Posterior cingulate gyrus (tissue), 11 donors: ENCODE results near the gene MAP3K3.

Source experiments
- DNase-seq, 10 donors: peaks; one replicate each; pipeline versions ENCODE4 v3.0.0 to v3.0.0-alpha.2; 2020 to 2021; ENCODE audit warnings: mixed read lengths in 3 of 10
- intact Hi-C: fragments of 100-400 bp; cut with DNase I; formaldehyde crosslinking; loops from one replicate; pipeline ENCODE4 v1.15.1; 2023

The MAP3K3 gene

GRCh38 chr17:63621684-63622573, at the start of gene MAP3K3:
TSS of gene MAP3K3 (plus strand) at chr17:63622417. CDS start at chr17:63622760, 343 bp downstream.
- intact Hi-C loops, result loop anchor here (5.0 to 10.0 kb wide), 4 partner anchors 70 to 220 kb away; partner anchors contain the start of genes CCDC47, DCAF7, DDX42 and SMARCD2

DNA sequence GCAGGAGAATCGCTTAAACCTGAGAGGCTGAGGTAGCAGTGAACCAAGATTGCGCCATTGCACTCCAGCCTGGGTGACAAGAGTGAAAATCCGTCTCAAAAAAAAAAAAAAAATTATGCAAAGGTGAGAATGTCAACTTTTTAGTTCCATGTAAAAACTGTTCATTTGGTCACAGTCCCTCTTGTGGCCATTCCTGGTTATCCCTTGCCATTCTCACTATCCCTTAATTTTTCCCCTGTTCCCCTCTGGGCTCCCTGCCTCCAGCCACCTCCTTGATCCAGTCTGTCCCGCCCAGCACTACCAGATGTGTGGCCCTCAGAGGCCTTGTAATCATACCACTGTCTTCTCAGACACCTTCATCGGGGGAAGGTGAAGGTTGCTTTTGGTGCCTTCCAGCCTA, 48.6 kb upstream of the MAP3K3 start:
- no peak for DNase-seq
- intact Hi-C loops, result no loop called here

More at GRCh38 chr17:63621684-63622573, at the start of gene MAP3K3:
- peak; percentile 99 to 100 (median 100) for DNase-seq

GRCh38 chr17:63578027-63578768, 44.0 kb upstream of the MAP3K3 start:
- no peak for DNase-seq
- intact Hi-C loops, result no loop called here

DNA sequence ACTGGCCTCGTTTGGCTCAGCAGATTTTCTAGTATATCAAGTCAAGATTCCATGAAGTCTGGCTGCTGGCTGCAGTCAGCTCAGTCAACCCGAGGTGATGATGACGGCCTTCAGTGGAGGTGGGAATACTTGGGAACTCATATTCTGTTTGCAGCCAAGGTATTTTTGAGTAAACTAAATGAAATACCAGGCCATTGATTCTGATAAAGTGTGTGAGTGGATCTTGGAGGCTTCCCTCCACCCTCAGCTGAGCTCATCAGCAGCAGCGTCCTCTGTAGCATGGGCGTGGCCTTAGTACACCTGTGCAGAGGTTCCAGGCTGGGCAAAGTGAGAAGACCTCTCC, 43.5 kb upstream of the MAP3K3 start:
- DNase-seq, result no peak
- intact Hi-C loops, result no loop called here

GRCh38 chr17:63579633-63580032, 42.6 kb upstream of the MAP3K3 start:
- intact Hi-C loops, result no loop called here
- DNase-seq, result no peak

DNA sequence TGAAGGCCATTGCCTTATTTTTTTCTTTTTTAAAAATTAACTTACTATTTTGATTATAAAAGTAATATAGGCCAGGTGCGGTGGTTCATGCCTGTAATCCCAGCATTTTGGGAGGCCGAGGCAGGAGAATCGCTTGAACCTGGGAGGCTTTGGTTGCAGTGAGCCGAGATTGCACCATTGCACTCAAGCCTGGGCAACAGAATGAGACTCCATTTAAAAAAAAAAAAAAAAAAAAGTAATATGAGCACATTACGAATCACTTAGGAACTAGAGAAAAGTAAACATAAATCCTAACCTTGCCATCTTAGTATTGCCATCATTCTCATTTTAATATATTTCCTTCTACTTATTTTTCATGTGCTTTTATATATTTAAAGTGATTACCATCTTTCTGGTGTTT, 34.4 kb upstream of the MAP3K3 start:
- intact Hi-C loops, result no loop called here
- DNase-seq, result no peak

DNA sequence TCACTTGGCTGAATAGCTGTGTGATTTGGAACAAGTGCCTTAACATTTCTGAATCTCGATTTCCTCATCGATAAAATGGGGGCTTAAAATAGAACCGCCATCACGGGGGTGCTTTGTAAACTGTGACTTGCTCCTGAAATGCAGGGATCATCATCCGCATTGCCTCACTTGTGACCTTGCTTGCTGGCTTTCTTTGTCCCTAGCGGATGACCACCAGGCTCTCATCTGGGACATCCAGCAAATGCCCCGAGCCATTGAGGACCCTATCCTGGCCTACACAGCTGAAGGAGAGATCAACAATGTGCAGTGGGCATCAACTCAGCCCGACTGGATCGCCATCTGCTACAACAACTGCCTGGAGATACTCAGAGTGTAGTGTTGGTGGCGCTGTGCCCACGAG, 33.4 kb upstream of the MAP3K3 start:
- no peak for DNase-seq
- intact Hi-C loops, result no loop called here

- intact Hi-C loops, result no loop called here
- no peak for DNase-seq
These were observed 32.6 kb upstream of the MAP3K3 start for GRCh38 chr17:63589646-63590045.

- no peak for DNase-seq
- intact Hi-C loops, result no loop called here
These were observed 29.4 kb upstream of the MAP3K3 start for GRCh38 chr17:63592797-63593196.

DNA sequence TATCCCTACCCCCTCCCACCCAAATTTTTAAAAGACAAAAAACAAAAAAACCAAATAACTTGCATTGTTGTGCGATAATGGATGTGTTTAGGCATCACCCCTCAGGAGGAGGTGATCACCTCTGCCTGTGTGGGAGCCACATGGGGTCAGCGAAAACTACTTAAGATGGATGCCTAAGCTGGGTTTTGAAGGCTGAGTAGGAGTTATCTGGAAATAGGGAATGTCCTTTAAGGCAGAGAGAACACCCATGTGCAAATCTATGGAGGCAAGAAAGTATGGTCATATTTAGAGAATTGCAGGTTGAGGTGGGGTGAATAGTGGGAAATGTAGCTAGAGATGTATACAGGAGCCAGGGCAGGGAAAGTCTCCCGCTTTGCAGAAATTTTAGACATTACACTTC, 27.1 kb upstream of the MAP3K3 start:
- DNase-seq, result no peak
- intact Hi-C loops, result no loop called here

GRCh38 chr17:63596856-63597586, 25.2 kb upstream of the MAP3K3 start:
- intact Hi-C loops, result no loop called here
- no peak for DNase-seq

DNA sequence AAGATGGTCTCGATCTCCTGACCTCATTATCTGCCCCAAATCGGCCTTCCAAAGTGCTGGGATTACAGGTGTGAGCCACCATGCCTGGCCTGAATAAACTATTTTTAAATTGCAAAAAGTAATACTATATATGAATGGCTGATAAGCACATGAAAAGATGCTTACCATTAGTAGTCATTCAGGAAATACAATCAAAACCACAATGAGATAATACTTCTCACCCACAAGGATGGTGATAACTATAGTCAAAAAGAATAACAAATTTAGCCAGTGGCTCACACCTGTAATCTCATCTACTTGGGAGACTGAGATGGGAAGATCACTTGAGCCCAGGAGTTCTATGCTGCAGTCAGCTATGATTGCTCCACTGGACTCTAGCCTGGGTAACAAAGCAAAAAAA, 23.9 kb upstream of the MAP3K3 start:
- intact Hi-C loops, result no loop called here
- no peak for DNase-seq

- intact Hi-C loops, result no loop called here
- DNase-seq, result peak; percentile 72 to 97 (median 84)
These were observed 21.4 kb upstream of the MAP3K3 start, which contains the start of gene TACO1 for GRCh38 chr17:63600569-63601438. TSS of gene TACO1 (plus strand) at chr17:63600895. CDS start at chr17:63601084, 189 bp downstream.

GRCh38 chr17:63601439-63602371, 20.5 kb upstream of the MAP3K3 start:
- DNase-seq, result no peak
- intact Hi-C loops, result no loop called here

GRCh38 chr17:63609816-63610573, 12.2 kb upstream of the MAP3K3 start:
- intact Hi-C loops, result no loop called here
- no peak for DNase-seq

- intact Hi-C loops, result no loop called here
- no peak for DNase-seq
These were observed 11.4 kb upstream of the MAP3K3 start for GRCh38 chr17:63610854-63611253.

DNA sequence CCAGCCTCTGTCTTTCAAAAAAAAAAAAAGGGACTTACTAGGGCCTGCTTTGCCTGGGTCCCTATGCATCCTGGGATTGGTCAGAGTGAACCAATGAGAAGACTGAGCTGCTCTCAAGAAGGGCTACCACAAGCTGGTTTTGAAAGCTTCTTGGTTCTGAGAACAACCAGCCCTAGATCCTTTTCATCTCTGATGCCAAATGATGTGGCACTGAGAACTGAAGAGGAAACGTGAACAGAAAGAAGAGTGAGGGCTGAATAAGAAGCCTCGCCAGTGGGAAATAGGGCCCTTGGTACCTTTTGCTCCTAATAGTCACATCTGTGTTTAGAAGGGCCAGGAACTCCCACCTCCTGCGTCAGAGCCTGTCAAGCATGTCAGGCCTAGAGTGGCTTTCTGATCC, 10.9 kb upstream of the MAP3K3 start:
- intact Hi-C loops, result no loop called here
- DNase-seq, result no peak

GRCh38 chr17:63613663-63614062, 8.6 kb upstream of the MAP3K3 start:
- intact Hi-C loops, result no loop called here

More at GRCh38 chr17:63613663-63614062, 8.6 kb upstream of the MAP3K3 start:
- DNase-seq, result no peak
